Thyroid gland (tissue), 4 donors: ENCODE measurements around the gene C7. TPM values are rescaled to one million over a fixed set of nuclear protein-coding genes. Genes with fewer than 3 reads are reported as not detected.
"Not testable (repeated sequence)": the region's sequence is repeated elsewhere in the genome, so short reads cannot be mapped to it uniquely, and the experiment has no call there.

Experiments
- DNase-seq, 2 donors: peaks; one replicate each; pipeline ENCODE4 v3.0.0-alpha.2; 2019
- H3K27ac ChIP-seq, 3 donors: fragments of 200-600 bp; sonication (generic); 1 replicate in 2 of 3; 2 replicates in 1 of 3; pipeline ENCODE4 v1.5.1; 2016 to 2019; ENCODE audit warnings: mild to moderate bottlenecking in 1 of 3, moderate library complexity in 1 of 3
- H3K27me3 ChIP-seq: fragments of 200-600 bp; sonication (generic); one replicate; pipeline ENCODE4 v1.5.1; 2019
- H3K36me3 ChIP-seq, 2 donors: fragments of 200-600 bp; sonication (generic); one replicate each; pipeline ENCODE4 v1.5.1; 2016 to 2019
- H3K4me1 ChIP-seq, 2 donors: fragments of 200-600 bp; sonication (generic); one replicate each; pipeline ENCODE4 v1.5.1; 2017 to 2019
- H3K4me3 ChIP-seq, 3 donors: fragments of 200-600 bp; sonication (generic); replicated peaks in 1 of 3; 1 replicate in 2 of 3; 2 replicates in 1 of 3; pipeline ENCODE4 v1.5.1; 2016; ENCODE audit warnings: mild to moderate bottlenecking in 1 of 3
- H3K9me3 ChIP-seq: fragments of 200-600 bp; sonication (generic); one replicate; pipeline ENCODE4 v1.5.1; 2017
- POLR2A ChIP-seq, 2 donors: fragments of 450-650 bp; IDR thresholded peaks; one replicate each; pipeline ENCODE4 v1.6.1; 2017; ENCODE audit warnings: antibody characterized with exemption in 2 of 2, mild to moderate bottlenecking in 2 of 2, moderate library complexity in 1 of 2
- WGBS, 2 donors: methylation state at CpG; one replicate each; pipeline ENCODE4 v1.1.5; 2017; 5-methylcytosine and 5-hydroxymethylcytosine counted together
- intact Hi-C: fragments of 100-400 bp; cut with DNase I; formaldehyde crosslinking; loops from one replicate; pipeline ENCODE4 v1.15.1; 2023
- total RNA-seq, 4 donors: library from RNA; depleted of rRNA; stranded (reverse); fragments of >200 nt; gene quantifications; one replicate each; pipeline ENCODE4 v1.2.3, GENCODE V29; 2016
- TF ChIP-seq, protein P1 (sequence below), 6 experiments: fragments of 200-600 bp in 3 of 6; fragments of 450-650 bp in 3 of 6; sonication (generic) in 3 of 6; IDR thresholded peaks; one replicate each; pipeline ENCODE4 v1.5.1; 2016 to 2019; ENCODE audit warnings: antibody characterized with exemption in 6 of 6, mild to moderate bottlenecking in 2 of 6, inconsistent platforms in 1 of 6, moderate library complexity in 1 of 6

Gene C7
- total RNA-seq, 4 donors from 2014 or later = 108 to 257 (median 203) TPM

DNA sequence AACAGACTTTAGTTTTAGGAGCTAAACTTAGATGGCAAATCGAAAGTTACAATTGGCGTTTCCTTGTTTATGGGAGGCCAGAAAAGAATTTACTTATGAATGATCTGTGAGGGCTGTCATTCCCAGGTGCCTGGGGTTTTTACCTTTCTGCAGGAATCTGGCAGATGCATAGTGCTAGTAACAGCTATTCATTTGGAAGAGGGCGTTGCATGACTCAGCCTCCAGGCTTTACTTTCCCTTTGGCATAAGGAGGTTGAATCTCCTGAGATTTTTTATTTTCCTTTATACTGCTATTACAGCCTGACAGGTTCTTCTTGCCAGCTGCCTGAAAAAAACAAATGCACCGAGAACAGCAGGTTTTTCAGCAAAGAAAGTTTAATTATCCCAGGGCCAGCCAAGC lies 38.1 kb upstream of the C7 start:
- DNase-seq = no peak
- WGBS, 2 donors = 76 to 78% methylated on average over 4 of the region's 4 CpGs
- no peaks in the 10 kb centered on the region for H3K4me1 ChIP-seq
- intact Hi-C loops = no loop called here
- no peaks in the 10 kb centered on the region for H3K9me3 ChIP-seq
- no peak overlapping the region for H3K4me3 ChIP-seq
- H3K27ac ChIP-seq = no peak overlapping the region
- no peaks in the 10 kb centered on the region for H3K36me3 ChIP-seq
- H3K27me3 ChIP-seq = no peaks in the 10 kb centered on the region
- TF ChIP-seq, protein P1, sequence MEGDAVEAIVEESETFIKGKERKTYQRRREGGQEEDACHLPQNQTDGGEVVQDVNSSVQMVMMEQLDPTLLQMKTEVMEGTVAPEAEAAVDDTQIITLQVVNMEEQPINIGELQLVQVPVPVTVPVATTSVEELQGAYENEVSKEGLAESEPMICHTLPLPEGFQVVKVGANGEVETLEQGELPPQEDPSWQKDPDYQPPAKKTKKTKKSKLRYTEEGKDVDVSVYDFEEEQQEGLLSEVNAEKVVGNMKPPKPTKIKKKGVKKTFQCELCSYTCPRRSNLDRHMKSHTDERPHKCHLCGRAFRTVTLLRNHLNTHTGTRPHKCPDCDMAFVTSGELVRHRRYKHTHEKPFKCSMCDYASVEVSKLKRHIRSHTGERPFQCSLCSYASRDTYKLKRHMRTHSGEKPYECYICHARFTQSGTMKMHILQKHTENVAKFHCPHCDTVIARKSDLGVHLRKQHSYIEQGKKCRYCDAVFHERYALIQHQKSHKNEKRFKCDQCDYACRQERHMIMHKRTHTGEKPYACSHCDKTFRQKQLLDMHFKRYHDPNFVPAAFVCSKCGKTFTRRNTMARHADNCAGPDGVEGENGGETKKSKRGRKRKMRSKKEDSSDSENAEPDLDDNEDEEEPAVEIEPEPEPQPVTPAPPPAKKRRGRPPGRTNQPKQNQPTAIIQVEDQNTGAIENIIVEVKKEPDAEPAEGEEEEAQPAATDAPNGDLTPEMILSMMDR (IDR thresholded peaks at IDR 0.05) = no peak
- TF ChIP-seq POLR2A (IDR thresholded peaks at IDR 0.05) = no peak

DNA sequence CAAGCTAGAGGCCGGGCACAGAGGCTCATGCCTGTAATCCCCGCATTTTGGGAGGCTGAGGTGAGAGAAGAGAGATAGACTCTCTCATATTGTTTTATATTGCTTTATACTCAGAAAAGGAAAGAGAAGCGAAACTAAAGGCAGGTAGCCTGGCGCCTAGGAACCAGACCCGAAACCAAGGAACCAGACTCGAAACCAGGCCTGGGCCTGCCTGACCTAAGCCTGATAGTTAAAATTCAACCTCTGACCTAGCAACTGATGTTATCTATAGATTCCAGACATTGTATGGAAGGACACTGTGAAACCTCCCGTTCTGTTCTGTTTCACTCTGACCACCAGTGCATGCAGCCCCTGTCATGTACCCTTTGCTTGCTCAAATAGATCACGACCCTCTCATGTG lies 37.0 kb upstream of the C7 start:
- intact Hi-C loops = not testable (repeated sequence)

DNA sequence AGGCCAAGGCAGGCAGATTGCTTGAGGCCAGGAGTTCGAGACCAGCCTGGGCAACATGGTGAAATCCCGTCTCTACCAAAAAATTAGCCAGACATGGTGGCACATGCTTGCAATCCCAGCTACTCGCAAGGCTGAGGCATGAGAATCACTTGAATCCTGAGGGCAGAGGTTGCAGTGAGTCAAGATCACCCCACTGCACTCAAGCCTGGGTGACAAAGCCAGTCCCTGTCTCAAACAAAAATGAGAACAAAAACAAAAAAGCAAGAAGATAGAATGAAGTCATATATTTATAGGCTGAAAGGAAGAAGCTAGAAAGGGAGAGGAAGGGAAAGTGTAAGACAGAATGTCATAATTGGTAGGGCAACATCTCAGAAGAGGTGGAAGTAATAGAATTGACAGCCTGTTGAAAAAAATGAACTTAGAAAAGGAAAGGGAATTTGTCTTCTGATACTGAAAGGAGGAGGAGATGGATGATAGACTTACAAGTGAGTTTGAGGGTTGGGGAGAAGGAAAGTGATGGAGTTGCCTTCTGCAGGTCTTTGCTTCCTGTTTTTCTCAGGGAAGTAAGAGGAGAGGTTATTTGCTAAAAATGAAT lies 35.9 kb upstream of the C7 start:
- Histone ChIP-seq H3K9me3 (no peaks in the 10 kb centered on the region), H3K27me3 (no peaks in the 10 kb centered on the region), H3K4me3 (no peak overlapping the region), H3K4me1 (no peaks in the 10 kb centered on the region), H3K36me3 (no peaks in the 10 kb centered on the region), H3K27ac (no peak overlapping the region)
- DNase-seq = no peak
- intact Hi-C loops = no loop called here
- TF ChIP-seq, protein P1 (IDR thresholded peaks at IDR 0.05) = no peak
- no peak for TF ChIP-seq POLR2A (IDR thresholded peaks at IDR 0.05)
- WGBS, 2 donors = 93 to 95% methylated on average over 3 of the region's 3 CpGs

More for the DNA sequence above, 37.0 kb upstream of the C7 start:
- not testable (repeated sequence) for H3K27me3 ChIP-seq, H3K36me3 ChIP-seq, H3K27ac ChIP-seq, H3K4me3 ChIP-seq, H3K9me3 ChIP-seq, H3K4me1 ChIP-seq, DNase-seq
- WGBS, 2 donors = 94 to 96% methylated on average over 8 of the region's 8 CpGs

DNA sequence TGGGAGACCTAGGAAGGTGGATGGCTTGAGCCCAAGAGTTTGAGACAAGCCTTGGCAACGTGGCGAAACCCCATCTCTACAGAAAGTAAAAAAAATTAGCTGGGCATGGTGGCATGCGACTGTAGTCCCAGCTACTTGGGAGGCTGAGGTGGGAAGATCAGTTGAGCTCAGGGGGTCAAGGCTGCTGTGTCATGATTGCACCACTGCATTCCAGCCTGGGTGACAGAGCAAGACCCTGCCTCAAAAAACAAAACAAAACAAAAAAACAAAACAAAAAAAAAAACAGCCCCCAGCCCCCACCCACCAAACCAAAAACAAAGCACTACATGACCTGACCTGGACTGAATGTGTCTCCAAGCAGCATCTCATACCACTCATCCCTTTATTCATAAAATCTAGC lies 33.3 kb upstream of the C7 start:
- Histone ChIP-seq H3K27ac (no peak overlapping the region), H3K27me3 (no peaks in the 10 kb centered on the region), H3K36me3 (no peaks in the 10 kb centered on the region), H3K4me3 (no peak overlapping the region), H3K9me3 (no peaks in the 10 kb centered on the region), H3K4me1 (no peaks in the 10 kb centered on the region)
- TF ChIP-seq POLR2A (IDR thresholded peaks at IDR 0.05) = no peak
- TF ChIP-seq, protein P1 (IDR thresholded peaks at IDR 0.05) = no peak
- DNase-seq = no peak
- 80 to 89% methylated on average over 3 of the region's 3 CpGs for WGBS, 2 donors
- intact Hi-C loops = loop anchor here (5.0 kb wide), 2 partner anchors 39 to 119 kb away; partner anchors contain the start of genes RPL37 and TTC33

DNA sequence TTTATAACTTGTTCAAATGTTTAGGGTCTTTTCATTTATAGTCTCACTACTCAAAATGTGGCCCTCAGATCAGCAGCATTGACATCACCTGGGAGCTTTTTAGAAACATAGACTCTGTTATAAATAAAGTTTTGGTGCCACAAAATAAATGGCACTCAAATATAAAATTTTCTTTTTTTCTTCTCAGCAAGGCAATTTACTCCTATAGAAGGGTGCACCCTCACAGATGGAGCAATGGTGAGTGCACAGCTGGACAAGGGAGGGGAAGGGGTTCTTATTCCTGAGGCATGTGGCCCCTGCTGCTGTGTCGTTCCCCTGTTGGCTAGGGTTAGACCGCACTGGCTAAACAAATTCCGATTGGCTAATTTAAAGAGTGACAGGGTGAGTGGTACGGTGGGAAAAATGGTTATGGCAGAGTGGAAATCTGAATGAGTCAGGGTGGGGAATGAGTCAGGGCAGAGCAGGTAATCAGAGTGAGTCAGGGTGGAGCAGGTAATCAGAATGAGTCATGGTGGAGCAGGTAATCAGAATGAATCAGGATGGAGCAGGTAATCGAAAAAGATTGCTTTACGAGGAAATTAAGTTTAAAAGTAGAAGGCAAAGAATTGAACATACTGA lies 31.8 kb upstream of the C7 start:
- Histone ChIP-seq H3K27me3 (no peaks in the 10 kb centered on the region), H3K36me3 (no peaks in the 10 kb centered on the region), H3K4me1 (no peaks in the 10 kb centered on the region), H3K27ac (no peak overlapping the region), H3K4me3 (no peak overlapping the region), H3K9me3 (no peaks in the 10 kb centered on the region)
- 93 to 95% methylated on average over 6 of the region's 6 CpGs for WGBS, 2 donors
- no peak for TF ChIP-seq POLR2A (IDR thresholded peaks at IDR 0.05)
- TF ChIP-seq, protein P1 (IDR thresholded peaks at IDR 0.05) = no peak
- intact Hi-C loops = loop anchor here (5.0 kb wide), 2 partner anchors 40 to 120 kb away; partner anchors contain the start of genes RPL37 and TTC33
- DNase-seq = no peak
